ENCODE measurements around the gene BTBD9. TPM values are rescaled to one million over a fixed set of nuclear protein-coding genes. Genes with fewer than 3 reads are reported as not detected.

The BTBD9 gene
- total RNA-seq, 2 experiments from 2014 or later, result 6.2 to 6.4 TPM

DNA sequence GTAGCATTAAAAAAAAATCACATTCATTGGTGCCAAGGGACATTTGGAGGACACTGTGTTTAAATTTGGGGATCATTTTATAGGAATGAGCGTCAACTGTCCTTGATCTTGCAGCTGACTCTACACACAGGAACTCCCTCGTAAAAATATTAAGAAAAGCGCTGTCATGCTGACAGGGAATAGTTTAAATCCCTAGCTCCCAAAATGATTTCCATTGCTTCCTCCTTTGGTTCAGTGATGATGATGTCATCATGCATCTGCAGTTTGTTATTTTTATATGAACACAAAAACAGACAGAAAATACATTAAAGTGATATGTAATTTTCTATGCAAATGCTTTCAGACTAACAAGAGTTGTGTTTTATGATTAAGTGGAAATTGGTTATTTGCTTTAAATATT, 275.6 kb downstream of the BTBD9 start:
- no peak overlapping the region for H3K4me3 Mint-ChIP-seq
- DNase-seq, result no peak
- H3K9me3 Mint-ChIP-seq, result no peaks in the 10 kb centered on the region
- no peaks in the 10 kb centered on the region for H3K4me1 Mint-ChIP-seq (ENCODE audit: low read depth)
- no peak for ATAC-seq
- intact Hi-C loops (cut with micrococcal nuclease), result no loop called here
- H3K27me3 Mint-ChIP-seq, result no peaks in the 10 kb centered on the region
- TF ChIP-seq CTCF (IDR thresholded peaks at IDR 0.05), result no peak
- ChIA-PET CTCF (no interaction called here), POLR2A (no interaction called here)
- no peak overlapping the region for H3K27ac Mint-ChIP-seq
- H3K36me3 Mint-ChIP-seq (ENCODE audit: low read depth), result peaks cover 1% of the 10 kb centered on the region

DNA sequence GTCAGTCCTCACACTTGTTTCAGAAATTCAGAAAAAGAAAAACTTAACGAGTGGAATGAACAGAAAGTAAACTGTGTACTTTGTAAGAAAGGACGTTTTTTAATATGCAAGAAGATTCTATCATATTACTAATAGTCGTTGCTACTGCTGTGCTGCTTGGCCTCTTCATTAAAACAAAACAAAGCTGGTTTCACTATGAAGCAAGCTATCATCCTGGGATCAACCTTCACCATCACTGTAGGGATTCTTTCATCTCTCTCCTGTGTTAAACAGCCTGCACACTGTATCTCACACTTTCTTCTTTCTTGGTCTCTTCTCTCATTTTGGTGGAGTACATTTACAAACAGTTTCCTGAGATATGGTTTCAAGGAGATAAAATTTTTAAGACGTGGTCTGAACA, 284.2 kb downstream of the BTBD9 start:
- Mint-ChIP-seq H3K4me3 (no peak overlapping the region), H3K9me3 (no peaks in the 10 kb centered on the region), H3K27me3 (no peaks in the 10 kb centered on the region), H3K27ac (no peak overlapping the region), H3K36me3 (ENCODE audit: low read depth) (peaks cover 1% of the 10 kb centered on the region), H3K4me1 (ENCODE audit: low read depth) (peaks cover 6% of the 10 kb centered on the region)
- ATAC-seq (no peak), DNase-seq (no peak)
- TF ChIP-seq CTCF (IDR thresholded peaks at IDR 0.05), result no peak
- intact Hi-C loops (cut with micrococcal nuclease), result no loop called here
- ChIA-PET POLR2A (no interaction called here), CTCF (no interaction called here)

GRCh38 chr6:38354905-38355304, 284.8 kb downstream of the BTBD9 start:
- H3K36me3 Mint-ChIP-seq (ENCODE audit: low read depth), result peaks cover 1% of the 10 kb centered on the region
- intact Hi-C loops (cut with micrococcal nuclease), result no loop called here
- H3K27ac Mint-ChIP-seq, result no peak overlapping the region
- TF ChIP-seq CTCF (IDR thresholded peaks at IDR 0.05), result no peak
- ATAC-seq (no peak), DNase-seq (no peak)
- H3K4me1 Mint-ChIP-seq (ENCODE audit: low read depth), result peaks cover 6% of the 10 kb centered on the region
- no peak overlapping the region for H3K4me3 Mint-ChIP-seq
- no peaks in the 10 kb centered on the region for H3K9me3 Mint-ChIP-seq
- no peaks in the 10 kb centered on the region for H3K27me3 Mint-ChIP-seq
- ChIA-PET CTCF (no interaction called here), POLR2A (no interaction called here)

DNA sequence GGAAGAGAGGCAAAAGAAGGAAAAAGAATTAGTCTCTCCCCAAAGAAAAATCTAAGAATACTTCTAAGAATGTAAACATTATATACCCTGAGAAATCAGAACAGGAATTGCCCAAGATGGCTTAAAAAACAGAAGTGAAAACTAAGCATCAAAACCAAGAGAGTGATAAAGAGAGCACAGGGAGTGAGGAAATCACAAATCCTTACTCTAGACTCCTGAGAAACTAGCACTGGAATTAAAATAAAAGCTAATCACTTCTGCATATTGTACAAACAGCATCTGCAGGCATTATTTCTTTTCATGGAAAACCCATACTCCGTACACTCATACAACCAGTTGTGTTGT, 285.7 kb downstream of the BTBD9 start:
- no peak for DNase-seq
- no peaks in the 10 kb centered on the region for H3K9me3 Mint-ChIP-seq
- H3K36me3 Mint-ChIP-seq (ENCODE audit: low read depth), result no peaks in the 10 kb centered on the region
- no peaks in the 10 kb centered on the region for H3K27me3 Mint-ChIP-seq
- peaks cover 6% of the 10 kb centered on the region for H3K4me1 Mint-ChIP-seq (ENCODE audit: low read depth)
- intact Hi-C loops (cut with micrococcal nuclease), result no loop called here
- H3K27ac Mint-ChIP-seq, result no peak overlapping the region
- no peak overlapping the region for H3K4me3 Mint-ChIP-seq
- ChIA-PET POLR2A (no interaction called here), CTCF (no interaction called here)
- TF ChIP-seq CTCF (IDR thresholded peaks at IDR 0.05), result no peak
- ATAC-seq, result no peak

DNA sequence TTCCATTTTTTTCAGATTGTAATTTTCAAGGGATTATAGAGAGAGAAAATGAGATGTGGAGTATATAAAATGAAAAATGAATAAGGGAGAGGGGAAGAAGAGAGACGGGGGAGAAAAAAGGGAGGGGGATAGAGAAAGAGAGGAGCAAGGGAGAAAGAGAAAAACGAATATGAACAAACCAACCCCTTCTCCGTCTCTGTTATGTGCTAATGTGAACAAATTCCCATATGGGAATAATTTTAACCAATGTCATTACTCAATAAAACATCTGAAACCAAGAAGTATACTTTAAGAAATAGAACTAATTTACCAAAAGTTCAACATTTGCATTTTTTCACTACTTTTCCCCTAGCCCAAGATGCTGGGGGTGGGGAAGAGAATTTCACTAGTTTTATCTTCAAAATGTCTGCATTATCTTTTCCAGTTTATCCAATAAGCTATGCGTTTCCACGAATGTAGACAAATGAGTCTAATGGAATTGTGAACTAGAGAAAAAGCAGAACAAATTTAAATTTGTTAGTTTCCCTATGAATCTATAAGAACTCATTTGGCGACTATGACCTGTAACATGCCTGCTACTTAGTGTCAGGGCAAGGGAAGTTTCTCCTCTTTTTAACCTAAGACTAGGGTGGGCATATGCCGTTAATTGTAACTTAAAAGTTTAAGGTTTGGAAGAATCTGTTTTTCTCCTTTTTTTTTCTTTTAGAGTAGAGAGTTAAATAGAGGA, 286.3 kb downstream of the BTBD9 start:
- Mint-ChIP-seq H3K9me3 (no peaks in the 10 kb centered on the region), H3K4me3 (no peak overlapping the region), H3K27me3 (no peaks in the 10 kb centered on the region), H3K27ac (no peak overlapping the region), H3K36me3 (ENCODE audit: low read depth) (no peaks in the 10 kb centered on the region), H3K4me1 (ENCODE audit: low read depth) (peaks cover 6% of the 10 kb centered on the region)
- intact Hi-C loops (cut with micrococcal nuclease), result no loop called here
- no peak for ATAC-seq
- ChIA-PET POLR2A (interaction anchor here (0.5 kb wide), 1 partner anchor 248 kb away, joined by 3 read pairs; no protein-coding TSS in a partner anchor), CTCF (no interaction called here)
- no peak for TF ChIP-seq CTCF (IDR thresholded peaks at IDR 0.05)
- DNase-seq, result no peak
